Measurements from ENCODE around the gene GPRC5C. TPM values are rescaled to one million over a fixed set of nuclear protein-coding genes. Genes with fewer than 3 reads are reported as not detected.

GPRC5C gene
- total RNA-seq, 1 donor from 2014 or later: 70.4 TPM

DNA sequence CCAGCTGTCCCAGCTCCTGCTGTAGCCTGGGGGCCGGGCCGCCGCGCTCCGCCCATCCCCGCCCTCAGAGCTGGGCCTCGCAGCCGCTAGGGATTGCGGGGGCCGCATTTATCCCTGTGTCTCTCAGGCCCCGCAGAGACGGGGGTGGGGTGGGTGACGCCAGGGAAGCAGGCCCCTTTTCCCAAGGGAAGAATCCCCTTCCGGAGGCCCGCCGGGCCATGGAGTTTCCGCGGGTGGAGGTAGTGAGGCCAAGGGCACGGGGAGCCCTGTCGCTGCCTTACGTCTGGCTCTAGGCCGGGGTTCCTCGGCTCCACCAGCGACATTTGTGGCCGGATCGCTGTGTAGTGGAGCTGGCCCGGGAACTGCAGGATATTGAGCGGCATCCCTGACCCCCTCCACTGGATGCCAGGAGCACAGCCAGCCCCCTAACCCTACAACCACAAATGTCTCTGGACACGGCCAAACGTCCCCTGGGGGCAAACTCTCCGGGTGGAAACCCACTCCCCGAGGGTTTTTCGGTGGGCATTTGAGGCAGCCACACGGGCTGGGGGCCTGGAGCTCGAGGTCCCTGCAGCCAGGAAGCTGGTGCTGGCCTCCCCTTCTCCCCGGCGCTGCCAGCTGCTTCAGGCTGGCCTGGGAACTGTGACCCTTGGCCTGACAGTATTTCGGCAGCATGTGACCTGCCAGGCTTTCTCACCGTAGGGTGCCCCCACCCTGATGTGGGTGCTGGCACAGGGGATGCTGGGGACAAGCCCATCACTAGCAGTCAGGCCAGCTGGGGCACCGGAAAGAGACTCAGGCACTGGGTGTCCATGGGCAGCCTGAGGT is 22.5 kb downstream of the GPRC5C start:
- H3K79me2 ChIP-seq (ENCODE audit: insufficient read depth, low read length): no peaks in the 10 kb centered on the region
- H3K4me2 ChIP-seq (ENCODE audit: low read length): peak overlapping the region; percentile 93
- H3K9ac ChIP-seq (ENCODE audit: low read length): peak overlapping the region; percentile 70
- no peaks in the 10 kb centered on the region for H4K20me1 ChIP-seq (ENCODE audit: insufficient read depth, low read length)
- no peak for FAIRE-seq
- no peak overlapping the region for H3K27ac ChIP-seq (ENCODE audit: low read depth, low read length)
- H3K27me3 ChIP-seq (ENCODE audit: insufficient read depth, low read length): peaks cover 9% of the 10 kb centered on the region
- peak overlapping the region; percentile 87 for H2AFZ ChIP-seq (ENCODE audit: low read depth, low read length)
- H3K4me3 Mint-ChIP-seq (ENCODE audit: unreplicated experiment): no peak overlapping the region
- TF ChIP-seq EZH2 (IDR thresholded peaks at IDR 0.05; ENCODE audit: insufficient read depth, low read length): no peak
- TF ChIP-seq, protein P1, sequence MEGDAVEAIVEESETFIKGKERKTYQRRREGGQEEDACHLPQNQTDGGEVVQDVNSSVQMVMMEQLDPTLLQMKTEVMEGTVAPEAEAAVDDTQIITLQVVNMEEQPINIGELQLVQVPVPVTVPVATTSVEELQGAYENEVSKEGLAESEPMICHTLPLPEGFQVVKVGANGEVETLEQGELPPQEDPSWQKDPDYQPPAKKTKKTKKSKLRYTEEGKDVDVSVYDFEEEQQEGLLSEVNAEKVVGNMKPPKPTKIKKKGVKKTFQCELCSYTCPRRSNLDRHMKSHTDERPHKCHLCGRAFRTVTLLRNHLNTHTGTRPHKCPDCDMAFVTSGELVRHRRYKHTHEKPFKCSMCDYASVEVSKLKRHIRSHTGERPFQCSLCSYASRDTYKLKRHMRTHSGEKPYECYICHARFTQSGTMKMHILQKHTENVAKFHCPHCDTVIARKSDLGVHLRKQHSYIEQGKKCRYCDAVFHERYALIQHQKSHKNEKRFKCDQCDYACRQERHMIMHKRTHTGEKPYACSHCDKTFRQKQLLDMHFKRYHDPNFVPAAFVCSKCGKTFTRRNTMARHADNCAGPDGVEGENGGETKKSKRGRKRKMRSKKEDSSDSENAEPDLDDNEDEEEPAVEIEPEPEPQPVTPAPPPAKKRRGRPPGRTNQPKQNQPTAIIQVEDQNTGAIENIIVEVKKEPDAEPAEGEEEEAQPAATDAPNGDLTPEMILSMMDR (IDR thresholded peaks at IDR 0.05; ENCODE audit: insufficient read depth, low read depth, low read length): no peak
- peaks cover 8% of the 10 kb centered on the region for H3K36me3 Mint-ChIP-seq (ENCODE audit: low read depth, unreplicated experiment)
- H3K9me3 ChIP-seq (ENCODE audit: insufficient read depth, low read depth, low read length): no peaks in the 10 kb centered on the region
- peaks cover 34% of the 10 kb centered on the region for H3K27me3 Mint-ChIP-seq (ENCODE audit: low read depth, unreplicated experiment)
- peaks cover 4% of the 10 kb centered on the region for H3K4me1 Mint-ChIP-seq (ENCODE audit: low read depth, unreplicated experiment)
- peaks cover 4% of the 10 kb centered on the region for H3K4me1 ChIP-seq (ENCODE audit: insufficient read depth, low read length)
- H3K4me3 ChIP-seq (ENCODE audit: insufficient read depth, low read depth, low read length): peak overlapping the region; percentile 46
- H3K9me3 Mint-ChIP-seq (ENCODE audit: unreplicated experiment): no peaks in the 10 kb centered on the region
- H3K27ac Mint-ChIP-seq (ENCODE audit: unreplicated experiment): no peak overlapping the region
- H3K36me3 ChIP-seq (ENCODE audit: insufficient read depth, low read length): no peaks in the 10 kb centered on the region
- peak; percentile 57 for DNase-seq (ENCODE audit: low read depth)

DNA sequence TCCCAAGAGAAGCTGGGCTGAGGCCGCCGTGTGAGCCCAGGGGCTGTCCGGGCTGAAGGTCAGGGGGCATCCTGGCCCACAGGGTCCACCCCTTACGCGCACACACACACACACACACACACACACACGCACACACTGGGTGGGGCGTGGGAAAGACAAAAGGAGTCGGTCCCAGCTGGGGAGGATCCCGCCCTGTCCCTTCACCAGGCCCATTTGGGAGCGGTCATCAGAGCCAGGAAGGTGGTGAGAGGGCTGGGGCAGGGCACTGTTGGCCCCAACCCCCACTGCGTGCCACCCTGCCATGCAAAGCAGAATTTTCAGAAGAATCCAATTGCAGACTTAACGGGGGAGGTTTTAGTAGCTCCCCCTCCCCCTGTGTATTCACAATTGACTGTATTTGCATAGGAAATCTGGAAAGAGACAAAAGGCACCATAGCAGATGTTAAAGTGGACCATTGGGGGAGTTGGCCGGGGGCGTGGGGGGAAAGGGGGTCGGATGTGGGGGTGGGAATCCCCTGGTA is 23.2 kb downstream of the GPRC5C start:
- H3K4me1 ChIP-seq (ENCODE audit: insufficient read depth, low read length): peaks cover 4% of the 10 kb centered on the region
- DNase-seq (ENCODE audit: low read depth) (no peak), FAIRE-seq (no peak)
- no peaks in the 10 kb centered on the region for H3K9me3 Mint-ChIP-seq (ENCODE audit: unreplicated experiment)
- H2AFZ ChIP-seq (ENCODE audit: low read depth, low read length): no peak overlapping the region
- no peak overlapping the region for H3K9ac ChIP-seq (ENCODE audit: low read length)
- TF ChIP-seq EZH2 (IDR thresholded peaks at IDR 0.05; ENCODE audit: insufficient read depth, low read length): no peak
- TF ChIP-seq, protein P1 (IDR thresholded peaks at IDR 0.05; ENCODE audit: insufficient read depth, low read depth, low read length): no peak
- no peak overlapping the region for H3K4me3 Mint-ChIP-seq (ENCODE audit: unreplicated experiment)
- no peak overlapping the region for H3K27ac Mint-ChIP-seq (ENCODE audit: unreplicated experiment)
- H3K36me3 ChIP-seq (ENCODE audit: insufficient read depth, low read length): no peaks in the 10 kb centered on the region
- H3K36me3 Mint-ChIP-seq (ENCODE audit: low read depth, unreplicated experiment): peaks cover 5% of the 10 kb centered on the region
- no peaks in the 10 kb centered on the region for H4K20me1 ChIP-seq (ENCODE audit: insufficient read depth, low read length)
- no peaks in the 10 kb centered on the region for H3K9me3 ChIP-seq (ENCODE audit: insufficient read depth, low read depth, low read length)
- no peak overlapping the region for H3K4me2 ChIP-seq (ENCODE audit: low read length)
- H3K4me3 ChIP-seq (ENCODE audit: insufficient read depth, low read depth, low read length): no peak overlapping the region
- H3K27me3 Mint-ChIP-seq (ENCODE audit: low read depth, unreplicated experiment): peaks cover 39% of the 10 kb centered on the region
- H3K27ac ChIP-seq (ENCODE audit: low read depth, low read length): no peak overlapping the region
- H3K79me2 ChIP-seq (ENCODE audit: insufficient read depth, low read length): no peaks in the 10 kb centered on the region
- H3K4me1 Mint-ChIP-seq (ENCODE audit: low read depth, unreplicated experiment): peaks cover 4% of the 10 kb centered on the region
- H3K27me3 ChIP-seq (ENCODE audit: insufficient read depth, low read length): peaks cover 9% of the 10 kb centered on the region

DNA sequence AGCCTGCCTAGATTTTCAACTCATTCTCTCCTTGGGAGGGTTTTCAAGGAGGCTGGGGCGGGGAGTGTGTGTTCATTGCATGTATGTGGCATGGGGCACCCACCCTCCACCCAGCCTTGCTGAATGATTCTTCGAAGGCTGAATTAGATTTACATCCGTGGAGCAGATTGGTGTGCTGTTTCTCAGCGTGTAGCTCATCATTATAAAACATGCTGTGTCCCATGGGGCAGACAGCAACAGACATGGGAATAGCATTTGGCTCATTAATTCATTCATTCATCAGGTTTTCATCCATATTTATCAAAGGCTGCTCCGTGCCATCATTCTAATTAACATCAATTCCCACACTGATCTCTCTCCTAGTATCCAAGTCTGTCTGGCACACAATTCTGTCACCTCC is 23.9 kb downstream of the GPRC5C start:
- TF ChIP-seq, protein P1 (IDR thresholded peaks at IDR 0.05; ENCODE audit: insufficient read depth, low read depth, low read length): no peak
- no peak for TF ChIP-seq EZH2 (IDR thresholded peaks at IDR 0.05; ENCODE audit: insufficient read depth, low read length)
- Histone ChIP-seq H3K27me3 (ENCODE audit: insufficient read depth, low read length) (peaks cover 9% of the 10 kb centered on the region), H3K4me3 (ENCODE audit: insufficient read depth, low read depth, low read length) (no peak overlapping the region), H4K20me1 (ENCODE audit: insufficient read depth, low read length) (no peaks in the 10 kb centered on the region), H3K9ac (ENCODE audit: low read length) (no peak overlapping the region), H3K27ac (ENCODE audit: low read depth, low read length) (no peak overlapping the region), H3K4me2 (ENCODE audit: low read length) (no peak overlapping the region), H3K4me1 (ENCODE audit: insufficient read depth, low read length) (peaks cover 4% of the 10 kb centered on the region), H2AFZ (ENCODE audit: low read depth, low read length) (no peak overlapping the region), H3K9me3 (ENCODE audit: insufficient read depth, low read depth, low read length) (no peaks in the 10 kb centered on the region), H3K36me3 (ENCODE audit: insufficient read depth, low read length) (no peaks in the 10 kb centered on the region), H3K79me2 (ENCODE audit: insufficient read depth, low read length) (no peaks in the 10 kb centered on the region)
- H3K9me3 Mint-ChIP-seq (ENCODE audit: unreplicated experiment): no peaks in the 10 kb centered on the region
- FAIRE-seq (no peak), DNase-seq (ENCODE audit: low read depth) (no peak)
- peaks cover 40% of the 10 kb centered on the region for H3K27me3 Mint-ChIP-seq (ENCODE audit: low read depth, unreplicated experiment)
- H3K36me3 Mint-ChIP-seq (ENCODE audit: low read depth, unreplicated experiment): no peaks in the 10 kb centered on the region
- no peak overlapping the region for H3K27ac Mint-ChIP-seq (ENCODE audit: unreplicated experiment)
- peaks cover 4% of the 10 kb centered on the region for H3K4me1 Mint-ChIP-seq (ENCODE audit: low read depth, unreplicated experiment)
- no peak overlapping the region for H3K4me3 Mint-ChIP-seq (ENCODE audit: unreplicated experiment)
